Measurements from ENCODE around the gene ERCC6.

Gene ERCC6

GRCh38 chr10:49538381-49539319 is at the start of gene ERCC6:
ERCC6 (minus strand) TSS chr10:49539121.
- DNase-seq = peak; percentile 89 to 95

- DNase-seq = no peak
These were observed 49.1 kb upstream of the ERCC6 start for GRCh38 chr10:49587981-49588380.

GRCh38 chr10:49585387-49585786 is 46.5 kb upstream of the ERCC6 start:
- DNase-seq = no peak

- no peak for DNase-seq
These were observed 40.7 kb upstream of the ERCC6 start for GRCh38 chr10:49579621-49580020.

GRCh38 chr10:49578392-49578791 is 39.5 kb upstream of the ERCC6 start:
- no peak for DNase-seq

GRCh38 chr10:49577182-49577925 is 38.4 kb upstream of the ERCC6 start:
- no peak for DNase-seq

GRCh38 chr10:49575489-49576072 is 36.7 kb upstream of the ERCC6 start:
- no peak for DNase-seq

- DNase-seq = no peak
These were observed 33.7 kb upstream of the ERCC6 start for GRCh38 chr10:49572594-49573114.

- no peak for DNase-seq
These were observed 32.5 kb upstream of the ERCC6 start for GRCh38 chr10:49571388-49571787.

- no peak for DNase-seq
These were observed 30.2 kb upstream of the ERCC6 start for GRCh38 chr10:49569031-49569631.

- DNase-seq = no peak
These were observed 29.3 kb upstream of the ERCC6 start for GRCh38 chr10:49568235-49568634.

GRCh38 chr10:49567810-49568209 is 28.9 kb upstream of the ERCC6 start:
- DNase-seq = no peak

GRCh38 chr10:49564461-49565009 is 25.6 kb upstream of the ERCC6 start:
- DNase-seq = no peak

GRCh38 chr10:49562893-49563292 is 24.0 kb upstream of the ERCC6 start:
- DNase-seq = no peak

GRCh38 chr10:49560526-49560925 is 21.6 kb upstream of the ERCC6 start:
- DNase-seq = no peak

GRCh38 chr10:49559476-49559875 is 20.6 kb upstream of the ERCC6 start:
- no peak for DNase-seq

- DNase-seq = no peak
These were observed 19.3 kb upstream of the ERCC6 start for GRCh38 chr10:49558190-49558589.

GRCh38 chr10:49557681-49558080 is 18.8 kb upstream of the ERCC6 start:
- no peak for DNase-seq

- DNase-seq = no peak
These were observed 17.8 kb upstream of the ERCC6 start for GRCh38 chr10:49556723-49557122.

- no peak for DNase-seq
These were observed 13.4 kb upstream of the ERCC6 start for GRCh38 chr10:49552277-49552676.

- no peak for DNase-seq
These were observed 11.6 kb upstream of the ERCC6 start for GRCh38 chr10:49550563-49550962.

- no peak for DNase-seq
These were observed 10.9 kb upstream of the ERCC6 start for GRCh38 chr10:49549640-49550346.

All from NCI-H526 (cell line).